Measurements from ENCODE around the gene KCTD4.

- TF ChIP-seq ZNF274 (IDR thresholded peaks at IDR 0.05; ENCODE audit: low read depth, low read length) (no peak), YY1 (IDR thresholded peaks at IDR 0.05; ENCODE audit: insufficient read depth, insufficient read length) (no peak), SUZ12 (IDR thresholded peaks at IDR 0.05; ENCODE audit: extremely low read depth, insufficient read depth, insufficient read length) (no peak)
These were observed 23.3 kb upstream of the KCTD4 start for GRCh38 chr13:45224176-45224575.
